Mucosa of gallbladder (tissue), 1 donor: Measurements from ENCODE around the gene TNFRSF21. TPM values are rescaled to one million over a fixed set of nuclear protein-coding genes. Genes with fewer than 3 reads are reported as not detected.
"Not testable (repeated sequence)": the region's sequence is repeated elsewhere in the genome, so short reads cannot be mapped to it uniquely, and the experiment has no call there.

Source experiments
- DNase-seq: peaks from one replicate; pipeline ENCODE4 v3.0.0-alpha.2; 2020; ENCODE audit warnings: low spot score
- total RNA-seq: library from RNA; stranded (reverse); gene quantifications from one replicate; pipeline ENCODE4 v1.2.1, GENCODE V29; 2021
- donor health status: DM: no; HTN: no; CAD: no.

TNFRSF21 gene
- total RNA-seq, 1 donor from 2014 or later: 64.7 TPM

GRCh38 chr6:47321577-47321976, 11.9 kb upstream of the TNFRSF21 start:
- DNase-seq: no peak

DNA sequence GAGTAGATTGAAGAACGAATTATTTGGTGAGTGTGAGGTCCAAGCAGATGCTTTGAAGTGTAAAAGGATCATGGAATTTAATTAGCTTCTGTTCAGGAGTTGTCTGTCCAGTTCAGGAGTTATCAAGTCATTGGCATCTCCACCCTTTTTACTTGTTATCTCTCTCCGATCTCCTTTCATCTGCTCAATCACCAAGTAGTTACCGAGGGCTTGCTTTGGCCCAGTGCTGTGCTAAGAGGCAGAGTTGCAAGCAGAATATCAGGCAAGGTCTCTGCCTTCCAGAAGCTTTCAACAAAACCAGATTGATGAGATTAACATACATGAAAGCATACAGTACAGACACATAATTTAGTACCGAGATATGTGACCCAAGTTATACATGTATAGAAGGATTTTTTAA, 10.2 kb upstream of the TNFRSF21 start:
- no peak for DNase-seq

- DNase-seq: no peak
Measured at GRCh38 chr6:47319382-47319781, 9.7 kb upstream of the TNFRSF21 start.

DNA sequence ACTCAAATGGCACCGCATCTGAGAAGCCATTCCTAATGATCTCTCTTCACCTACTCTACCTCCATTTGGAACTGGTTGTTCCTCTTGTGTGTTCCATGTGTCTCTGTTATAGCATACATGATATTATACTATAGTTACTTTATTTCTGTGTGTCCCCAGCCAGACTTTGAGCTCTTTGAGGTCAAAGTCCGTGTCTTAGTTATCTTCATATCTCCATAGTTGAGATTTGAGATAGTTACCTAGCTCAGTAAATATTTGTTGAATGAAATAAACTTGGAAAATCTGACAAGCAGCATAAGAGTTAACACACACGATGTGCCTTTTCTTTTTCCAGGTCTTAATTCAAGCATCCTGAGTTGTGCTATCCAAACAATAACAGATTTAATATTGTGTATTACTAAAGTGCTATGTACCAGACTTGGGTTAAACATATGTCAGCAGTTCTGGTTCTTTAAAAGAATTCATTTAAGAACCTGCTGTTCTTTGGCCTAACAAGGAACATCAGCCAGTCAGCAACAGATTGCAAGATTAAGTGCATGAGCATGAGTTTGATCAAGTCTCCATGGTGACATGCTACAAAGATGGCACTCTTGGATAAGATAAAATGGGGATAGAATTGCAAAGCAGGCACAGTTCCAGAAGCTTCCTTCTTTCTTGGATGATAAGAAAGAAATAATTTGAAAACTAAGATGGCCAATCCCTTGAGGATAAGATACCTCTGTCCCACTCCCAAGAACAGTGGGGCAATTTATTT, 8.7 kb upstream of the TNFRSF21 start:
- no peak for DNase-seq

- not testable (repeated sequence) for DNase-seq
Measured at GRCh38 chr6:47315181-47315580, 5.5 kb upstream of the TNFRSF21 start.

- DNase-seq: no peak
Measured at GRCh38 chr6:47310131-47310480, 401 bp upstream of the TNFRSF21 start.

DNA sequence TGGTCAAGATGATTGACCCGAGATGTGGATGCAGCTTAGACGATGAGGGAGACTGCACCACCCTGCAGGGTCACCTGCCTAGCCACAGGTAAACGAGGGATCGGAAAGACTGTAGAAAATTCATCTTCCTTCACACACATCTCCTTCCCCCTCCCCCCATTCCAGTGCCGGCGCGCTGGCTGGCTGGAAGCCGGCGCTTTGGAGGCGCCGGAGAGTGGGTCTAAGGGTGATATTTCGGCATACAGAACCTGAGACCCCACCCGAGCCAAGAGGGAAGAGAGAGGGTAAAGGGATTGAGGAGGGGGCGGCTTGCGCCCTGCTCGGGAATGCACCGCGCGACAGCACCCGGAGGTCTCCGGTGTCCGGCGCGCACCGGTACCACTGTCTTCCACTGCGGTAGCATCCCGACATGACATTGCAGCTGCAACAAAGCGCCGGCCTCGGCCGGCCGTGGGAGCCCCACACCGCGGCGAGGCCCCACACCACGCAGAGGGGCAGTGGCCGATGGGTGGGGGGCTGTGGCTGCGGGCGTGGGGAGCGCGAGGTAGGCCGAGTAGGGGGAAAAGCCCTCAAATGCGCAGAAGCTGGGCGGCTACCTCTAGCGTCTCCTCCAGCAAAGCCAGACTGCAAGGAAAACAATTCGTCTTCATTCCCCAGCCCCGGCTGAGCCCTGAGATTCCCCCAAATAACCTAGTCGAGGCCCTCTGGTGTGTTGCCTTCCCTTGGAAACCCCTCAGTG, 984 bp downstream of the TNFRSF21 start:
- peak; percentile 16 for DNase-seq

DNA sequence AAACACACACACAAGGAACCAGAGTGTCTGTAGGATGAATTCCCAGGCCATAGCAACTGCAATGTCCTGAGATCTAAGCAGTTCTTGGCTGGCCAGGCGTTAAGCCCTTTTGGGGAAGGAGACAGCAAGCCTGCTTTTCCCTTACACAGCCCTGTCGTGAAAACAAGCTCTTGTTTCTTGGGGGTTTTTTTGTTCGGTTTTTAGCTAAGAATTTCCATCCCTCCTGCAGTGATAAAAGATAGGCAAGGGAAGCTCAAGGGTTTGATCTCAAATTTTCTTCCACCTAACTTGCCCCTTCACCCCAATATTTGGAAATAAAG, 1.5 kb downstream of the TNFRSF21 start:
- DNase-seq: no peak

DNA sequence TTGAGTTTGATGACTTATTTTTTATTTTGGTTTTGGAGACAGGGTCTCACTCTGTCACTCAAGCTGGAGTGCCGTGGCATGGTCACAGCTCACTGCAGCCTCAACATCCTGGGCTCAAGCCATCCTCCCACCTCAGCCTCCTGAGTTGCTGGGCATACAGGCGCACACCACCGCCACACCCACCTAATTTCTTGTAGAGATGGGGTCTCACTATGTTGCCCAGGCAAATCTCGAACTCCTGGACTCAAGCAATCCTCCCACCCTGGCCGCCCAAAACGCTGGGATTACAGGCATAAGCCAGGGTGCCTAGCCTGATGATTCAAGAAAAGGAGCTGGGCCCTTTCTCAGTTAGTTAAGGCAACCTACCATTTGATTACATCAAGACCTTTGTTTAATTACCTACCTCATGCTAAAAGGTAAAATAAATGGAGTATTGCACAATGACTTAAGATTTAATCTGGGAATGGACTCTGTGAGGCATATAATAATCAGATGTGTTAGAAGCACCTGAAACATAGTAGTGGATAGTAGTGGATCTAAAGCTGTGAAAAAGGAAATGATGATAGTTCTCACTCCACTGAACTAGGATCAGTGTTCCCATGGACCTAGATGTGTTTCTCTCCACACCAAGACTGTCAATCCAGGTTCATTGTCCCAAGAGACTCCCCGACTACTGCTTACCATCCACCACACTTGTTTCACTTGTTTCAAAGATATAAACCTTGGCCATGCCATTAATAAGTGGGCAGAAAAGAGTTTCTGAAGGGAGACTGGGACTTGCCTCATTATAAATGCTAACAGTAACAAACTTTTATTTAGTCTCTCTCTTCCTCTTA, 2.1 kb downstream of the TNFRSF21 start:
- no peak for DNase-seq

- DNase-seq: no peak
Measured at GRCh38 chr6:47306887-47307286, 2.8 kb downstream of the TNFRSF21 start.

- DNase-seq: peak; percentile 19
Measured at GRCh38 chr6:47303861-47304260, 5.8 kb downstream of the TNFRSF21 start.

DNA sequence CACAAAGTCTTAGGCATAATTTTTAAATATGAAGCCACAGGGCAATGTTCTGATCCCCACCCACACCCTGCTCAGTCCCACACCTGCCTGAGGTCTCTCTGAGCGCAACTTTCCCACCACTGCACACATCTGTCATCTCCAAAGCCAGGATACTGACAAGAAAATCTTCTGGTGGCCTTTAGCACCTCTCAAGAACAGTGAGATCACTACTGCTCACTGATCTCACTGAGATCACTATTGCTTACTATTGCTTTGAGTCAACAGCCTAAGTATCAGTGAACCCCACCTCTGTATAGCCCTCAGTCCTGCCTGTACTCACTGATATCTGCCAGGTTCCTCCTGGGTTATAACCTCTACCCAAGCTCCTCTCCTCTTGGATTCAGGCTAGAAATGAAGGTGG, 6.4 kb downstream of the TNFRSF21 start:
- DNase-seq: no peak

- DNase-seq: no peak
Measured at GRCh38 chr6:47302043-47302442, 7.7 kb downstream of the TNFRSF21 start.

DNA sequence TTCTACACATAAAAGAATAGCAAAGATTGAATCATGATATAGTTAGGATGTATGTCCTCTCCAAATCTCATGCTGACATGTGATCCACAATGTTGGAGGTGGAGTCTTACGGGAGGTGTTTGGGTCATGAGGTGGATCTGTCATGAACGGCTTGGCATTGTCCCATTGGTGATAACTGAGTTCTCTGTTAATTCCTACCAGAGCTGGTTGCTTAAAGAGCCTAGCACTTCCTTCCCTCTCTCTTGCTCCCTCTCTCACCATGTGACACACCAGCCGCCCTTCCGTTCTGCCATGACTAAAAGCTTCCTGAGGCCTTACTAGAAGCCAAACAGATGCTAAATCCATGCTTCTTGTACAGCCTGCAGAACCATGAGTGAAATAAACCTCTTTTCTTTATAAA, 8.3 kb downstream of the TNFRSF21 start:
- DNase-seq: no peak

- no peak for DNase-seq
Measured at GRCh38 chr6:47300417-47300816, 9.3 kb downstream of the TNFRSF21 start.

GRCh38 chr6:47299965-47300364, 9.7 kb downstream of the TNFRSF21 start:
- no peak for DNase-seq

DNA sequence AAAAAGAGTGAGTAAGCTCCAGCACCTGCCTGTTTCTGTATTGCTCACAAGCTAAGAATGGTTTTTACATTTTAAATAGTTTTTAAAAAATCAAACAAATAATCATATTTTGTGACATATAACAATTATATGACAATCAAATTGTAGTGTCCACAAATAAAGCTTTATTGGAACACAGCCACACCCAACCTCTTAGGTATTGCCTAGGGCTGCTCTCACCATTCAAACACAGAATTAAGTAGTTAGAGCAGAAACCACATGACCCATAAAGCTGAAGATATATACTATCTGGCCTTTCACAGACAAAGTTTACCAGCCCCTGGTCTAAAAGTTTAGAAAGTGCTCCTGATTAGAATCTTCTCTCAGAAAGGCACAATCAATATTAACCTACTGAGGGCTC, 11.2 kb downstream of the TNFRSF21 start:
- no peak for DNase-seq

DNA sequence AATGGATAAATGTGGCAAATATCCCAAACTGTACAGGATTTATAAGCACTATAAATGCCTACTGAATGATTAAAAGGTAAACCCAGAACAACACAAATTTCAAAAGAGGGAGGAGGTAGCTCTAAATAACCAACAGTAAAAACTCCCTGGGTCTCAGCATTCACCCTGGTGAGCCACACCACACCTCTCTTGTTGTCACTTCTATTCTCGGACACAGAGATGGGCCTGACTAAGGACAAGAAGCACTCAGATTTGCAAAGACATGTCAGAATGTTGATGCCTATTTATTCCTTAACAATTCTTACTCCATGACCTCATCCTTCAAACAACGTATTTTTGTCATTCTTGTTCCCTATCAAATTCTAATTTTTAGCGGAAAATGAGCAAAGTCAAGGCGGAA, 14.7 kb downstream of the TNFRSF21 start:
- no peak for DNase-seq

GRCh38 chr6:47292944-47293343, 16.8 kb downstream of the TNFRSF21 start:
- no peak for DNase-seq

- DNase-seq: no peak
Measured at GRCh38 chr6:47292027-47292426, 17.7 kb downstream of the TNFRSF21 start.

- DNase-seq: no peak
Measured at GRCh38 chr6:47290124-47290834, 19.4 kb downstream of the TNFRSF21 start.
